K562 (cell line): ENCODE measurements around the gene RERG. TPM values are rescaled to one million over a fixed set of nuclear protein-coding genes. Genes with fewer than 3 reads are reported as not detected.

Experiments
- ATAC-seq: fragments of 200-7000 bp; cut with Tn5 transposase; 3 replicates; pipeline ENCODE4 v1.9.1; 2020; ENCODE audit warnings: moderate library complexity
- BruUV-seq: library from RNA; stranded (reverse); fragments of 400-500 nt; replicated peaks from 2 replicates; lab custom pipeline; 2021; lab: Mats Ljungman, UMichigan
- CTCF ChIA-PET: fragments of 300-600 bp; formaldehyde crosslinking; extraction: SDS; loops from one replicate; lab custom pipeline; 2021; ENCODE audit warnings: low intra/inter-chr PET ratio; lab: Yijun Ruan, JAX
- POLR2A ChIA-PET: fragments of 300-600, 350-650 bp; sonication (Branson Sonifier 250); formaldehyde crosslinking; extraction: SDS; loops from one replicate; lab custom pipeline; 2021; ENCODE audit warnings: antibody characterized with exemption, inconsistent platforms; lab: Yijun Ruan, JAX
- DNase-seq, 4 experiments: peaks; one replicate each; pipeline versions ENCODE4 v3.0.0 to v3.0.0-alpha.2; 2011 to 2018; ENCODE audit warnings: low spot score in 3 of 4, mixed read lengths in 3 of 4; ENCODE audit errors: extremely low read depth in 1 of 4
- FAIRE-seq: peaks from 2 replicates; lab custom pipeline; 2011; peaks lifted over from hg19 to GRCh38; lab: Jason Lieb, UNC
- H2AFZ ChIP-seq: 2 replicates; pipeline ENCODE4 v1.6.0; 2011; ENCODE audit warnings: low read depth, low read length, control low read depth, inconsistent platforms
- H3K27ac ChIP-seq: fragments of 200-600 bp; 3 replicates; pipeline ENCODE4 v1.8.0; 2011; ENCODE audit warnings: low read depth, mild to moderate bottlenecking, control low read depth, inconsistent platforms, low read length, moderate library complexity, mixed read lengths; ENCODE audit errors: extremely low read depth
- H3K27me3 ChIP-seq, 2 experiments: fragments of 300-600 bp in 1 of 2; 2 replicates in 1 of 2; 3 replicates in 1 of 2; pipeline versions ENCODE4 v1.6.0 to v1.8.0; 2011; ENCODE audit warnings: inconsistent platforms in 2 of 2, low read length in 2 of 2, mild to moderate bottlenecking in 1 of 2, mixed read lengths in 1 of 2, moderate library complexity in 1 of 2; ENCODE audit not compliant: control insufficient read depth in 2 of 2, insufficient read depth in 2 of 2
- H3K36me3 ChIP-seq: fragments of 300-600 bp; 3 replicates; pipeline ENCODE4 v1.8.0; 2011; ENCODE audit warnings: mild to moderate bottlenecking, low read length, inconsistent platforms; ENCODE audit not compliant: control insufficient read depth, insufficient read depth
- H3K4me1 ChIP-seq, 2 experiments: fragments of 200-600 bp in 1 of 2; replicated peaks in 1 of 2; 2 replicates in 1 of 2; 3 replicates in 1 of 2; pipeline versions ENCODE4 v1.5.1 to v1.8.0; 2011; ENCODE audit warnings: inconsistent platforms in 2 of 2, low read length in 2 of 2, mild to moderate bottlenecking in 1 of 2, mixed read lengths in 1 of 2, moderate library complexity in 1 of 2; ENCODE audit not compliant: control insufficient read depth in 2 of 2, insufficient read depth in 2 of 2
- H3K4me2 ChIP-seq: 2 replicates; pipeline ENCODE4 v1.6.1; 2011; ENCODE audit warnings: low read length, control low read depth, inconsistent platforms, mixed read lengths; ENCODE audit not compliant: insufficient read depth
- H3K4me3 ChIP-seq: fragments of 200-600 bp; sonication (generic), shearing (Covaris generic); 2 replicates; pipeline ENCODE4 v1.5.1; 2016; ENCODE audit warnings: control low read depth, inconsistent platforms
- H3K79me2 ChIP-seq: fragments of 200-600 bp; 3 replicates; pipeline ENCODE4 v1.8.0; 2011; ENCODE audit warnings: low read length, inconsistent platforms; ENCODE audit not compliant: control insufficient read depth, insufficient read depth
- H3K9ac ChIP-seq, 2 experiments: 2 replicates each; pipeline versions ENCODE4 v1.6.0 to v1.6.1; 2011; ENCODE audit warnings: low read depth in 2 of 2, low read length in 2 of 2, control low read depth in 1 of 2, inconsistent platforms in 1 of 2, mild to moderate bottlenecking in 1 of 2, mixed read lengths in 1 of 2; ENCODE audit not compliant: insufficient read depth in 1 of 2
- H3K9me1 ChIP-seq: one replicate; pipeline ENCODE4 v1.6.0; 2011; ENCODE audit warnings: inconsistent platforms, mild to moderate bottlenecking, low read length, moderate library complexity; ENCODE audit not compliant: control insufficient read depth, insufficient read depth
- H3K9me3 ChIP-seq: replicated peaks from 2 replicates; pipeline ENCODE4 v1.5.1; 2011; ENCODE audit warnings: low read depth, low read length, inconsistent platforms; ENCODE audit not compliant: control insufficient read depth, insufficient read depth
- H4K20me1 ChIP-seq: replicated peaks from 2 replicates; pipeline ENCODE4 v1.6.1; 2011; ENCODE audit warnings: low read length, inconsistent platforms, mixed read lengths; ENCODE audit not compliant: control insufficient read depth, insufficient read depth
- CCAR2 ChIP-seq: fragments of 200-400 bp; formaldehyde crosslinking; IDR thresholded peaks from 2 replicates; pipeline ENCODE4 v1.6.1; 2017; ENCODE audit warnings: mild to moderate bottlenecking, low read depth, low read length
- E2F3 ChIP-seq: fragments of 250-450 bp; sonication (Bioruptor Pico); IDR thresholded peaks from 2 replicates; pipeline ENCODE4 v1.4.0; 2020; ENCODE audit warnings: mild to moderate bottlenecking
- EZH2 ChIP-seq: IDR thresholded peaks from 2 replicates; pipeline ENCODE4 v1.6.1; 2012; ENCODE audit warnings: low read depth, mild to moderate bottlenecking, inconsistent platforms, low read length, borderline replicate concordance
- FOXK1 ChIP-seq: sonication (generic); formaldehyde crosslinking; IDR thresholded peaks from 2 replicates; pipeline ENCODE4 v1.8.0; 2022; ENCODE audit warnings: missing genetic modification reagents, mild to moderate bottlenecking, borderline replicate concordance
- SRSF3 ChIP-seq: fragments of 200-400 bp; formaldehyde crosslinking; IDR thresholded peaks from 2 replicates; pipeline ENCODE4 v1.6.1; 2016; ENCODE audit warnings: mild to moderate bottlenecking, low read length, moderate library complexity; ENCODE audit not compliant: insufficient read depth
- TCF3 ChIP-seq: sonication (generic); formaldehyde crosslinking; IDR thresholded peaks from 2 replicates; pipeline ENCODE4 v1.4.0; 2020; ENCODE audit warnings: mild to moderate bottlenecking, missing genetic modification reagents
- ZBTB8A ChIP-seq: fragments of 450-650 bp; IDR thresholded peaks from 2 replicates; pipeline ENCODE4 v1.6.1; 2018; ENCODE audit warnings: mild to moderate bottlenecking, moderate library complexity; ENCODE audit not compliant: partially characterized antibody
- ZNF324 ChIP-seq: fragments of 250-450 bp; sonication (Bioruptor Pico); IDR thresholded peaks from 2 replicates; pipeline ENCODE4 v1.4.0; 2020; ENCODE audit warnings: mild to moderate bottlenecking
- ZNF583 ChIP-seq: fragments of 250-450 bp; sonication (Bioruptor Pico); IDR thresholded peaks from 2 replicates; pipeline ENCODE4 v1.4.0; 2020
- ZNF77 ChIP-seq: fragments of 250-450 bp; sonication (Bioruptor Pico); IDR thresholded peaks from 2 replicates; pipeline ENCODE4 v1.5.0; 2020
- ZSCAN32 ChIP-seq: fragments of 450-650 bp; formaldehyde crosslinking; IDR thresholded peaks from 2 replicates; pipeline ENCODE4 v1.4.0; 2020; ENCODE audit warnings: mild to moderate bottlenecking, moderate library complexity
- WGBS: fragments of 100-300 bp; shearing (Covaris generic); methylation state at CpG from one replicate; pipeline ENCODE4 v1.1.6; 2016; ENCODE audit warnings: low coverage, mixed read lengths; ENCODE audit not compliant: insufficient coverage; ENCODE audit errors: missing lambda C conversion rate; 5-methylcytosine and 5-hydroxymethylcytosine counted together
- in situ Hi-C: fragments of 300-500 bp; cut with MboI; formaldehyde crosslinking; loops from 4 replicates; pipeline ENCODE4 v1.15.0; 2018; ENCODE audit warnings: inconsistent platforms, mixed read lengths
- intact Hi-C: fragments of 100-400 bp; cut with micrococcal nuclease; formaldehyde crosslinking; loops from 2 replicates; pipeline ENCODE4 v1.14.2; 2022
- polyA plus RNA-seq, 8 experiments: library from polyadenylated mRNA; depleted of rRNA in 4 of 8; stranded (reverse) in 5 of 8; unstranded in 3 of 8; fragments of >200 nt; fragmentation: Nextera tagmentation in 2 of 8; fragmentation: Illumina TruSeq in 1 of 8; extraction: Ambion mirVana in 2 of 8; extraction: Trizol in 1 of 8; gene quantifications; 2 replicates each; pipeline versions ENCODE4 v1.2.1 to v1.2.3, GENCODE V29; 2011 to 2014; ENCODE audit warnings: inconsistent platforms in 1 of 8, missing spikeins in 1 of 8
- total RNA-seq, 7 experiments: library from RNA; depleted of rRNA in 6 of 7; stranded (reverse); fragments of >200 nt in 6 of 7; fragmentation: Illumina TruSeq in 2 of 7; extraction: Trizol in 2 of 7; gene quantifications; 2 replicates each; pipeline versions ENCODE4 v1.2.1 to v1.2.3, GENCODE V29; 2011 to 2021; ENCODE audit warnings: low replicate concordance in 1 of 7
- TF ChIP-seq, protein P1 (sequence below): fragments of 450-650 bp; formaldehyde crosslinking; IDR thresholded peaks from 2 replicates; pipeline ENCODE4 v1.4.0; 2022; ENCODE audit warnings: missing genetic modification characterization
- TF ChIP-seq, protein P2 (sequence below): fragments of 200-800 bp; sonication (Bioruptor generic); IDR thresholded peaks from 2 replicates; pipeline ENCODE4 v1.6.1; 2016; ENCODE audit warnings: missing genetic modification characterization, missing compliant biosample characterization
- TF ChIP-seq, protein P3 (sequence below): fragments of 250-450 bp; sonication (Bioruptor Pico); IDR thresholded peaks from 2 replicates; pipeline ENCODE4 v1.5.1; 2021; ENCODE audit warnings: mild to moderate bottlenecking

RERG gene
- total and polyA plus RNA-seq, 9 of the 15 experiments (the other 6 are each of a cell fraction or from before 2014, with no cell fraction given): 2.2 to 7.3 (median 3.0) TPM

DNA sequence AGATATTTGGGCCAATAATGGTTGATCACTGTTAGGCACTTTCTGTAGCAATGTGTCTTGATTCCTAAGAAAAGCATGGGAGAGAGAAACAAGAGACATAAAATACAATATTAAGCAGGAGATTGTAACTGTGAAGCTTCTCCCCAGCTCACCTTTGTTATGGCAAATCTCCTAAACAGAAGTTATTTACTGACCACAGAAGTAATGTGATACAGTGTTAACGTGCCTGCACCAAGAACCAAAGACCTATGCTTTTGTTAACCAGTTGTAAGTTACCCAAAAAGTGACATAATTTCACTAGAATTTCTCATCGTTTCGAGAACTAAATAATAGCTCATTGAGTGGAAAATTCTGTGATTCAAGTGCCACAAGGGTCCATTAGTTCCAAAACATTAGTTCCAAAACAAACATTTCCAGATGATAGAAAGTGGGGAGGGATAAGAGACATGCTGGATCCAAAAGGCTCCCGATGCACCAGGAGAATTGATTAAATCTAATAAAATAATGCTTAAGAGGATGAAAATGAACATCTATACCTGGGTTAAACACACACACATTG lies 14.3 kb downstream of the RERG start:
- intact Hi-C loops (no loop called here), in situ Hi-C loops (no loop called here)
- H3K36me3 ChIP-seq: no peaks in the 10 kb centered on the region
- no peak for DNase-seq
- no peak for ATAC-seq
- BruUV-seq: no TSS peak
- FAIRE-seq: no peak
- no peaks in the 10 kb centered on the region for H3K4me1 ChIP-seq
- no peak overlapping the region for H2AFZ ChIP-seq
- H3K4me3 ChIP-seq: no peak overlapping the region
- H3K9me3 ChIP-seq: no peaks in the 10 kb centered on the region
- H4K20me1 ChIP-seq: no peaks in the 10 kb centered on the region
- CTCF ChIA-PET: no interaction called here
- H3K27me3 ChIP-seq: no peaks in the 10 kb centered on the region
- TF ChIP-seq, protein P1, sequence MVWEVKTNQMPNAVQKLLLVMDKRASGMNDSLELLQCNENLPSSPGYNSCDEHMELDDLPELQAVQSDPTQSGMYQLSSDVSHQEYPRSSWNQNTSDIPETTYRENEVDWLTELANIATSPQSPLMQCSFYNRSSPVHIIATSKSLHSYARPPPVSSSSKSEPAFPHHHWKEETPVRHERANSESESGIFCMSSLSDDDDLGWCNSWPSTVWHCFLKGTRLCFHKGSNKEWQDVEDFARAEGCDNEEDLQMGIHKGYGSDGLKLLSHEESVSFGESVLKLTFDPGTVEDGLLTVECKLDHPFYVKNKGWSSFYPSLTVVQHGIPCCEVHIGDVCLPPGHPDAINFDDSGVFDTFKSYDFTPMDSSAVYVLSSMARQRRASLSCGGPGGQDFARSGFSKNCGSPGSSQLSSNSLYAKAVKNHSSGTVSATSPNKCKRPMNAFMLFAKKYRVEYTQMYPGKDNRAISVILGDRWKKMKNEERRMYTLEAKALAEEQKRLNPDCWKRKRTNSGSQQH: no peak
- TF ChIP-seq ZNF324 (CRISPR knock-in tag) (no peak), CCAR2 (no peak), TCF3 (CRISPR knock-in tag) (no peak), SRSF3 (no peak), E2F3 (CRISPR knock-in tag) (no peak), ZNF77 (no peak), ZSCAN32 (CRISPR knock-in tag) (no peak), FOXK1 (CRISPR knock-in tag) (no peak), ZBTB8A (no peak), EZH2 (no peak), ZNF583 (CRISPR knock-in tag) (no peak)
- TF ChIP-seq, protein P2, sequence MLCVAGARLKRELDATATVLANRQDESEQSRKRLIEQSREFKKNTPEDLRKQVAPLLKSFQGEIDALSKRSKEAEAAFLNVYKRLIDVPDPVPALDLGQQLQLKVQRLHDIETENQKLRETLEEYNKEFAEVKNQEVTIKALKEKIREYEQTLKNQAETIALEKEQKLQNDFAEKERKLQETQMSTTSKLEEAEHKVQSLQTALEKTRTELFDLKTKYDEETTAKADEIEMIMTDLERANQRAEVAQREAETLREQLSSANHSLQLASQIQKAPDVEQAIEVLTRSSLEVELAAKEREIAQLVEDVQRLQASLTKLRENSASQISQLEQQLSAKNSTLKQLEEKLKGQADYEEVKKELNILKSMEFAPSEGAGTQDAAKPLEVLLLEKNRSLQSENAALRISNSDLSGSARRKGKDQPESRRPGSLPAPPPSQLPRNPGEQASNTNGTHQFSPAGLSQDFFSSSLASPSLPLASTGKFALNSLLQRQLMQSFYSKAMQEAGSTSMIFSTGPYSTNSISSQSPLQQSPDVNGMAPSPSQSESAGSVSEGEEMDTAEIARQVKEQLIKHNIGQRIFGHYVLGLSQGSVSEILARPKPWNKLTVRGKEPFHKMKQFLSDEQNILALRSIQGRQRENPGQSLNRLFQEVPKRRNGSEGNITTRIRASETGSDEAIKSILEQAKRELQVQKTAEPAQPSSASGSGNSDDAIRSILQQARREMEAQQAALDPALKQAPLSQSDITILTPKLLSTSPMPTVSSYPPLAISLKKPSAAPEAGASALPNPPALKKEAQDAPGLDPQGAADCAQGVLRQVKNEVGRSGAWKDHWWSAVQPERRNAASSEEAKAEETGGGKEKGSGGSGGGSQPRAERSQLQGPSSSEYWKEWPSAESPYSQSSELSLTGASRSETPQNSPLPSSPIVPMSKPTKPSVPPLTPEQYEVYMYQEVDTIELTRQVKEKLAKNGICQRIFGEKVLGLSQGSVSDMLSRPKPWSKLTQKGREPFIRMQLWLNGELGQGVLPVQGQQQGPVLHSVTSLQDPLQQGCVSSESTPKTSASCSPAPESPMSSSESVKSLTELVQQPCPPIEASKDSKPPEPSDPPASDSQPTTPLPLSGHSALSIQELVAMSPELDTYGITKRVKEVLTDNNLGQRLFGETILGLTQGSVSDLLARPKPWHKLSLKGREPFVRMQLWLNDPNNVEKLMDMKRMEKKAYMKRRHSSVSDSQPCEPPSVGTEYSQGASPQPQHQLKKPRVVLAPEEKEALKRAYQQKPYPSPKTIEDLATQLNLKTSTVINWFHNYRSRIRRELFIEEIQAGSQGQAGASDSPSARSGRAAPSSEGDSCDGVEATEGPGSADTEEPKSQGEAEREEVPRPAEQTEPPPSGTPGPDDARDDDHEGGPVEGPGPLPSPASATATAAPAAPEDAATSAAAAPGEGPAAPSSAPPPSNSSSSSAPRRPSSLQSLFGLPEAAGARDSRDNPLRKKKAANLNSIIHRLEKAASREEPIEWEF: no peak
- TF ChIP-seq, protein P3, sequence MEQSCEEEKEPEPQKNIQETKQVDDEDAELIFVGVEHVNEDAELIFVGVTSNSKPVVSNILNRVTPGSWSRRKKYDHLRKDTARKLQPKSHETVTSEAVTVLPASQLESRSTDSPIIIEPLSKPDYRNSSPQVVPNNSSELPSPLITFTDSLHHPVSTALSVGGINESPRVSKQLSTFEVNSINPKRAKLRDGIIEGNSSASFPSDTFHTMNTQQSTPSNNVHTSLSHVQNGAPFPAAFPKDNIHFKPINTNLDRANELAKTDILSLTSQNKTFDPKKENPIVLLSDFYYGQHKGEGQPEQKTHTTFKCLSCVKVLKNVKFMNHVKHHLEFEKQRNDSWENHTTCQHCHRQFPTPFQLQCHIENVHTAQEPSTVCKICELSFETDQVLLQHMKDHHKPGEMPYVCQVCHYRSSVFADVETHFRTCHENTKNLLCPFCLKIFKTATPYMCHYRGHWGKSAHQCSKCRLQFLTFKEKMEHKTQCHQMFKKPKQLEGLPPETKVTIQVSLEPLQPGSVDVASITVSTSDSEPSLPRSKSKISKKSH (CRISPR knock-in tag): no peak
- TF ChIP-seq, all 486 proteins: peak for 0
- Histone ChIP-seq H3K9ac (no peak overlapping the region), H3K27ac (no peak overlapping the region), H3K4me2 (no peak overlapping the region), H3K9me1 (no peaks in the 10 kb centered on the region), H3K79me2 (no peaks in the 10 kb centered on the region)
- POLR2A ChIA-PET: no interaction called here
- WGBS: 0% methylated on average over 4 of the region's 4 CpGs
